NCI-H748 treated with DMSO at 0.1 percent for 48 hours (cell line): ENCODE measurements around the gene SPON1.

ENCODE experiments used
- DNase-seq: peaks from one replicate; lab custom pipeline; 2025; lab: John Stamatoyannopoulos, UW

The SPON1 gene

GRCh38 chr11:13944016-13944415 is 18.5 kb upstream of the SPON1 start:
- no peak for DNase-seq

- no peak for DNase-seq
Observed at GRCh38 chr11:13944911-13945425, 17.6 kb upstream of the SPON1 start.

GRCh38 chr11:13947379-13947778 is 15.1 kb upstream of the SPON1 start:
- DNase-seq: no peak

- no peak for DNase-seq
Observed at GRCh38 chr11:13949876-13950275, 12.6 kb upstream of the SPON1 start.

- no peak for DNase-seq
Observed at GRCh38 chr11:13952221-13952620, 10.3 kb upstream of the SPON1 start.

- no peak for DNase-seq
Observed at GRCh38 chr11:13952668-13953067, 9.9 kb upstream of the SPON1 start.

GRCh38 chr11:13954591-13954990 is 7.9 kb upstream of the SPON1 start:
- no peak for DNase-seq

GRCh38 chr11:13955971-13956421 is 6.5 kb upstream of the SPON1 start:
- peak; percentile 44 for DNase-seq

GRCh38 chr11:13956988-13957387 is 5.5 kb upstream of the SPON1 start:
- no peak for DNase-seq

GRCh38 chr11:13958641-13959400 is 3.7 kb upstream of the SPON1 start:
- no peak for DNase-seq

GRCh38 chr11:13962198-13962561 is 343 bp upstream of the SPON1 start:
- no peak for DNase-seq

- DNase-seq: no peak
Observed at GRCh38 chr11:13963169-13963948, 836 bp downstream of the SPON1 start.

- DNase-seq: no peak
Observed at GRCh38 chr11:13963949-13964770, 1.6 kb downstream of the SPON1 start.

GRCh38 chr11:13964771-13965074 is 2.2 kb downstream of the SPON1 start:
- no peak for DNase-seq

- no peak for DNase-seq
Observed at GRCh38 chr11:13965337-13965736, 2.8 kb downstream of the SPON1 start.

- no peak for DNase-seq
Observed at GRCh38 chr11:13966013-13966412, 3.5 kb downstream of the SPON1 start.

GRCh38 chr11:13966486-13966885 is 4.0 kb downstream of the SPON1 start:
- no peak for DNase-seq

GRCh38 chr11:13970986-13971385 is 8.5 kb downstream of the SPON1 start:
- peak; percentile 11 for DNase-seq

GRCh38 chr11:13972043-13972910 is 9.8 kb downstream of the SPON1 start:
- no peak for DNase-seq

GRCh38 chr11:13972944-13973343 is 10.4 kb downstream of the SPON1 start:
- DNase-seq: no peak

- DNase-seq: no peak
Observed at GRCh38 chr11:13974631-13975030, 12.1 kb downstream of the SPON1 start.
